ENCODE results near the gene AHNAK.

GRCh38 chr11:62579252-62579651 lies 32.6 kb upstream of the AHNAK start:
- TF ChIP-seq CTCF (IDR thresholded peaks at IDR 0.05; ENCODE audit: low read depth, low read length, missing input control) (no peak), TAF1 (conservative IDR thresholded peaks at IDR 0.05) (no peak), FOXA1 (IDR thresholded peaks at IDR 0.05) (no peak)
